Liver (tissue), 3 donors: Measurements from ENCODE around the gene HSD11B1L.

ENCODE experiments used
- CTCF ChIP-seq: fragments of 150-350 bp; IDR thresholded peaks from 2 replicates; pipeline ENCODE4 v1.5.1; 2017; ENCODE audit warnings: improper control_type of control experiment, low read depth, low read length; ENCODE audit not compliant: missing input control
- FOXA1 ChIP-seq: IDR thresholded peaks from 2 replicates; pipeline ENCODE4 v1.6.1; 2016; ENCODE audit warnings: antibody characterized with exemption
- HNF4A ChIP-seq, 2 donors: conservative IDR thresholded peaks; 2 replicates each; pipeline ENCODE4 v1.6.1; 2016; ENCODE audit warnings: antibody characterized with exemption in 2 of 2, mild to moderate bottlenecking in 2 of 2
- REST ChIP-seq: IDR thresholded peaks from 2 replicates; pipeline ENCODE4 v1.6.1; 2016; ENCODE audit warnings: antibody characterized with exemption, mild to moderate bottlenecking
- TAF1 ChIP-seq: conservative IDR thresholded peaks from 2 replicates; pipeline ENCODE4 v1.6.1; 2016; ENCODE audit warnings: antibody characterized with exemption, mild to moderate bottlenecking
- donor health status: healthy.
- donor health status: healthy.

GRCh38 chr19:5671600-5671999, 9.2 kb upstream of the HSD11B1L start:
- TF ChIP-seq HNF4A (conservative IDR thresholded peaks at IDR 0.05) (no peak), CTCF (no peak), REST (no peak), TAF1 (no peak), FOXA1 (no peak)
